Measurements from ENCODE around the gene LRRK1.

The LRRK1 gene

DNA sequence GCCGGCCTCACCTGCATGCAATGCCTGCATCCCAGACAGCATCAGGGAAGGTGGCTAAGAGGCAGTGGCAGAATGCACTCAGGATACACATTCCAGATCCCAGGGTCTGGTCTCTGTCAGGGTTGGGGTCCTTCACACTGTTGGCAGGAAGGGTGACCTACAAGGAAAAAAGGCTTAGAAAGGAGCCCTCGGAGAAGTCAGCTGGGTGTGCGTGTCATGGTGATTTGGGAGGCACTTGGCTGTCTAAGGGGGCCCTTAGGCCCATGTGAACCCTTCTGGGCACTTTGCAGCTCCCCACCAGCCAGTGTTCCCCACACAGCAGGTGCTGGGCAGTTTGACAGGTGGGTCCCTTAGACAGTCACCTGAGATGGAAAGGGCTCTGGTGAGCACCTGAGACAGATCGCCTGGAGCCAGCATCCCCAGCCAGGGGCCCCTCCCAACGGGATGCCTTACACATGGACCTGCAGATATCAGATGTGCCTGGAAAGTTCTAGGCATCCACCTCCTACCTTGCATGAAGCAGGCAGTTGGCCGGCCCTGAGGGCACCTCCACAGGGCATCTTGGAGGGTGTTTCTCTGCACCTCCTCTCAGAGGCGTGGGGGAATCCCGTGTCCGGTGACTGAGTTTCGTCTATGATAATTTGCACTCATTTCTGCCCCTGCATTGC is 131.6 kb downstream of the LRRK1 start:
- Mint-ChIP-seq H3K27ac (peak overlapping the region in 2 of 3 experiments; percentile 65 to 98), H3K9me3 (no peaks in the 10 kb centered on the region), H3K4me3 (no peak overlapping the region), H3K27me3 (ENCODE audit: low read depth) (peaks cover 3% of the 10 kb centered on the region), H3K36me3 (ENCODE audit: low read depth) (no peaks in the 10 kb centered on the region), H3K4me1 (peaks cover 39% of the 10 kb centered on the region)
- TF ChIP-seq, protein P1, sequence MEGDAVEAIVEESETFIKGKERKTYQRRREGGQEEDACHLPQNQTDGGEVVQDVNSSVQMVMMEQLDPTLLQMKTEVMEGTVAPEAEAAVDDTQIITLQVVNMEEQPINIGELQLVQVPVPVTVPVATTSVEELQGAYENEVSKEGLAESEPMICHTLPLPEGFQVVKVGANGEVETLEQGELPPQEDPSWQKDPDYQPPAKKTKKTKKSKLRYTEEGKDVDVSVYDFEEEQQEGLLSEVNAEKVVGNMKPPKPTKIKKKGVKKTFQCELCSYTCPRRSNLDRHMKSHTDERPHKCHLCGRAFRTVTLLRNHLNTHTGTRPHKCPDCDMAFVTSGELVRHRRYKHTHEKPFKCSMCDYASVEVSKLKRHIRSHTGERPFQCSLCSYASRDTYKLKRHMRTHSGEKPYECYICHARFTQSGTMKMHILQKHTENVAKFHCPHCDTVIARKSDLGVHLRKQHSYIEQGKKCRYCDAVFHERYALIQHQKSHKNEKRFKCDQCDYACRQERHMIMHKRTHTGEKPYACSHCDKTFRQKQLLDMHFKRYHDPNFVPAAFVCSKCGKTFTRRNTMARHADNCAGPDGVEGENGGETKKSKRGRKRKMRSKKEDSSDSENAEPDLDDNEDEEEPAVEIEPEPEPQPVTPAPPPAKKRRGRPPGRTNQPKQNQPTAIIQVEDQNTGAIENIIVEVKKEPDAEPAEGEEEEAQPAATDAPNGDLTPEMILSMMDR (IDR thresholded peaks at IDR 0.05; ENCODE audit: unreplicated experiment in 3 of 3): no peak

DNA sequence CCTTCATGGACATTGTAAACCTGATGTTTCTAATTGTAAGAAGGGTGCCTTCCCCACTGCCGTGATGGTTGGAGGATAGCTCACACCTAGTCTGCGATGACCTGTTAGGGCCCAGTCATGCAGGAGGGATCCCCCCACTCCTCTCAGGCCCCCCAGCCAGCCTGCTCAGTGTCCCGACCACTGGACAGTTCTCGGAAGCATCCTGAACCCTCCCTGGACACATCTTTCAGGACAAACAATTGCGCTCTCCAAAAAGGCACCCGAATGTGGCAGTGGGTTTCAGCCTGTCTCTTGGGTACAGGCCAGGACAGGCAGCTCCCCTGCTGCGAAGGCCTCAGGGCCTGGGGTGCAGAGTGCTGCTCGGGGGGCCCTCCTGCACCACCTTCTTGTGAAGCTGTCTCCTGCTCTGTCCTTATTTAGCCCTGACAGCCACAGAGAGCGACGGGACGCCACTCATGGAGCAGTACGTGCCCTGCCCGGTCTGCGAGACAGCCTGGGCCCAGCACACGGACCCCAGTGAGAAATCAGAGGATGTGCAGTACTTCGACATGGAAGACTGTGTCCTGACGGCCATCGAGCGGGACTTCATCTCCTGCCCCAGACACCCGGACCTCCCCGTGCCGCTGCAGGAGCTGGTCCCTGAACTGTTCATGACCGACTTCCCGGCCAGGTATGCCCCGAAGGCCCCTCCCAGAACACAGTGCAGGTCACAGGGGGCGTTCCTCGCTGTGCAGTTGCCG is 132.3 kb downstream of the LRRK1 start:
- TF ChIP-seq, protein P1 (IDR thresholded peaks at IDR 0.05; ENCODE audit: unreplicated experiment in 3 of 3): no peak
- peaks cover 37% of the 10 kb centered on the region for H3K4me1 Mint-ChIP-seq
- H3K36me3 Mint-ChIP-seq (ENCODE audit: low read depth): no peaks in the 10 kb centered on the region
- no peak overlapping the region for H3K4me3 Mint-ChIP-seq
- peak overlapping the region in 2 of 3 experiments; percentile 23 to 91 for H3K27ac Mint-ChIP-seq
- peaks cover 3% of the 10 kb centered on the region for H3K27me3 Mint-ChIP-seq (ENCODE audit: low read depth)
- H3K9me3 Mint-ChIP-seq: no peaks in the 10 kb centered on the region

DNA sequence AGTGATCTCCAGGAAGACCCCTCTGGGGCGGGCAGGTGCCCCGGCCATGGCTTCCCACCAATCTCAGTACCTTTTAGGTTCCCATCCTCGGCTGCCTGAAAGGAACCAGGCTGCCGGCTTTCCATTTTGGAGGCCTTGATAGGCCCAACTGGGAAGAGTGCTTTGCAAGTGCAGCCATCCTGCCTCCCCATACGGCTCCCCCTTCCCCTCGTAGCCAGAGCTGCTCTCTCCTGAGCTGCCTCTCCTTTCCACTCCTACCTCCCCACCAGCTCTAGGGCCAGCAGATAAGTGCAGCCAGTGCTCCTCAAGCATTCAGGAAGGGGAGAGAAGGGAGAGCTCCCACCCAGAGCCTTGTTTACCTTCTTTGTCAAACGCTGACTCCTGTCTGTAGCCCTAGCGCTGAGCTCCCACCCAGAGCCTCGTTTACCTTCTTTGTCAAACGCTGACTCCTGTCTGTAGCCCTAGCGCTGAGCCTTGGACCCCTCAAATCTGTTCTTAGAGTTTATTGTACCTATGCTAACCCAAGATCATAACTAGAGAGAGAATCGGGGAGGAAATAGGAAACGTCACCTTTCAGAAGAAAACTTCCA is 133.0 kb downstream of the LRRK1 start:
- Mint-ChIP-seq H3K9me3 (no peaks in the 10 kb centered on the region), H3K36me3 (ENCODE audit: low read depth) (no peaks in the 10 kb centered on the region), H3K27me3 (ENCODE audit: low read depth) (peaks cover 3% of the 10 kb centered on the region), H3K4me3 (no peak overlapping the region), H3K27ac (peak overlapping the region in 2 of 3 experiments; percentile 53 to 91), H3K4me1 (peaks cover 30% of the 10 kb centered on the region)
- TF ChIP-seq, protein P1 (IDR thresholded peaks at IDR 0.05; ENCODE audit: unreplicated experiment in 3 of 3): no peak

DNA sequence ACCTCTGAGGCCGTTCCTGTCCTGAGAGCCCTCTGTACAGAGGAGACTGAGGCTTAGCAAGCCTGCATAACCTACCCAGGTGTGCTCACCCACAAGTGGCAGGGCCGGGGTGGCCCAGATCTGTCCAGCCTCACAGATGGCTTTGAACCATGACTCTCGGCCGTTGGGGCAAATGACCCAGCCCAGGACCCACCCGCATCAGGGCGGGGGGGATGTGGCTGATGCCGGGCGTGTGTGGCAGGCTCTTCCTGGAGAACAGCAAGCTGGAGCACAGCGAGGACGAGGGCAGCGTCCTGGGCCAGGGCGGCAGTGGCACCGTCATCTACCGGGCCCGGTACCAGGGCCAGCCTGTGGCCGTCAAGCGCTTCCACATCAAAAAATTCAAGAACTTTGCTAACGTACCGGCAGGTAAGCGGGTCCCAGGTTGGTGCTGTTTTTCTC is 133.5 kb downstream of the LRRK1 start:
- Mint-ChIP-seq H3K9me3 (no peaks in the 10 kb centered on the region), H3K4me3 (no peak overlapping the region), H3K27me3 (ENCODE audit: low read depth) (peaks cover 3% of the 10 kb centered on the region), H3K36me3 (ENCODE audit: low read depth) (no peaks in the 10 kb centered on the region), H3K27ac (no peak overlapping the region), H3K4me1 (peaks cover 24% of the 10 kb centered on the region)
- TF ChIP-seq, protein P1 (IDR thresholded peaks at IDR 0.05; ENCODE audit: unreplicated experiment in 3 of 3): no peak

DNA sequence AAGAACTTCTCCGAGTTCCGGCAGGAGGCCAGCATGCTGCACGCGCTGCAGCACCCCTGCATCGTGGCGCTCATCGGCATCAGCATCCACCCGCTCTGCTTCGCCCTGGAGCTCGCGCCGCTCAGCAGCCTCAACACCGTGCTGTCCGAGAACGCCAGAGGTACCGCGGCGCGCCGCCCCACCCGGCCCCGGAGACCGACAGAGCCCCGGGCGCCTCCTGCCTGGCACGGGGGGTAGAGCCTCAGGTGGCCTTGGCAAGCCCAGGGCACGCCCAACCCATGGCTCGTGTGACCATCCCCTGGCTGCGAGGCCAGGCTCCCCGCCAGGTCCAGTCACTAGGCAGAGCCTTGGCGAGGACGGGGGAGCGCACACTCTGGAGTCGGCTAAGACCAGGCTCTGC is 134.1 kb downstream of the LRRK1 start:
- no peaks in the 10 kb centered on the region for H3K9me3 Mint-ChIP-seq
- H3K27me3 Mint-ChIP-seq (ENCODE audit: low read depth): peaks cover 3% of the 10 kb centered on the region
- H3K4me1 Mint-ChIP-seq: peaks cover 19% of the 10 kb centered on the region
- H3K4me3 Mint-ChIP-seq: no peak overlapping the region
- H3K27ac Mint-ChIP-seq: no peak overlapping the region
- TF ChIP-seq, protein P1 (IDR thresholded peaks at IDR 0.05; ENCODE audit: unreplicated experiment in 3 of 3): no peak
- H3K36me3 Mint-ChIP-seq (ENCODE audit: low read depth): no peaks in the 10 kb centered on the region
